Cortex of kidney (tissue), 1 donor: ENCODE measurements around the gene NPTX2.

Experiments used
- DNase-seq: peaks from one replicate; lab custom pipeline; 2025; lab: John Stamatoyannopoulos, UW

The NPTX2 gene

GRCh38 chr7:98654524-98655272 is 37.6 kb downstream of the NPTX2 start:
- no peak for DNase-seq

DNA sequence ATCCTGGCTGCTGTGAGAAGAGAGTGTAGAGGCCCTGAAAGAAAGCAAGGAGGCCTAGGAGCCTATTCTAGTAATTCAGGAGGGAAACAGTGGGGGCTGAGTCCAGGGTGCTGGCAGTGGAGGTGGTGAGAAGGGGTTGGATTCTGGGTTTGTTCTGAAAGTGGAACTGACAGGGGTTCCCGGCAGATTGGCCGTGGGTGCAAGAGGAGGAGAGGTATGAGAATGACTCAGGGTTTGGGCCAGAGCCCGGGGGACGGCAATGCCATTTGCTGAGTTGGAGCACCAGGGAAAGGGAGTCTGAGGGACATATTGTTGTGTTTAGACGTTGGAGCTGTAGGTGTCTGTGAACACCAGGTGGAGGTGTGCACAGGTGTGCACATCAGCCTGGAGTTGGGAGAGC is 38.5 kb downstream of the NPTX2 start:
- DNase-seq: no peak

DNA sequence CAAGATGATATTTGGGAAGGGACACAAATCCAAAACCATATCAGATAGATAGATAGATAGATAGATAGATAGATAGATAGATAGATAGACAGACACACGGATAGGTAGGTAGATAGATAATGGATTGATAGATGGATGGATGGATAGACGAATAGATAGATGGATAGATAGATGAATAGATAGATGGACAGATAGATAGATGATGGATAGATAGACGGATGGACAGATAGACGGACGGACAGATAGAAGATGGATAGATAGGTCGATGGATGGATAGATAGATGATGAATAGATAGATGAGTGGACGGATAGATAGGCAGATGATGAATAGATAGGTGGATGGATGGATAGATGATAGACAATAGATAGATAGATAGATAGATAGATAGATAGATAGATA is 39.8 kb downstream of the NPTX2 start:
- DNase-seq: no peak

GRCh38 chr7:98657736-98658135 is 40.7 kb downstream of the NPTX2 start:
- DNase-seq: no peak

DNA sequence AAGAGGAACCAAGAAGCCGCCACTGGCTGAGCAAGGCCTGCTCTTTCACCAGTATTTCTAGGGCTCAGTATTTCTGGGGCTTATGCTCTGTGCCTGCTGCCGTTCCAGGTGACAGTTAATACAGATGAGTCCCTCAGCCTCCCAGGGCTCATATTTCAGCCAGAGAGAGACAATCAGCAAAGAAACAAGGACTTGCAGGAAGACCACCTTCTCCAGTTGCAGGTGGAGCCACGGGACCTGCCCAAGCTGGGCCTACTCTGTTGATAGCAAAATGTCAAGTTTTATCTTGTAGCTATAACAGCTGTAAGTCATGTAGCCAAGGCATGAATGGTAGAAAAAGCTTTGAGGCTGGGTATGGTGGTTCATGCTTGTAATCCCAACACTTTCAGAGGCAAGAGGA is 42.7 kb downstream of the NPTX2 start:
- no peak for DNase-seq

DNA sequence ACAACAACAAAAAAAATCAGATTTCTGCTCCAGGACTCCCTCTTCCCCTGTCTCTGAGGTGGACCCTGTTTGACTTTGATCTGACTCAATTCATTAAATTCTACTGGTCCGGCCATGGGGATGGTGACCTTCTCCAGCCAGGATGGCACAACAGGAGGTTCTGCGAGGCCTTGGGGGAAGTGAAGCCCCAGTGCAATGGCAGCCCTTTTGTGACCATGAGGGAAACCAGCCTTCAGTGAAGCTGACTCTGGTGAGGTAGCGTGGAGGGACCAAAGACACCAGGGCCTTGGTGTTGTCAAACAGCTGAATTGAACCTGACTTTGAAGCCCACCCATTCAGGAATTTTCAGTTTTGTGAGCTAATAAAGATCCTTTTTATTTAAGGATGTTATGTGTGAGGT is 44.5 kb downstream of the NPTX2 start:
- no peak for DNase-seq

- no peak for DNase-seq
Observed at GRCh38 chr7:98662289-98662688, 45.2 kb downstream of the NPTX2 start.

- DNase-seq: no peak
Observed at GRCh38 chr7:98664882-98665281, 47.8 kb downstream of the NPTX2 start.

GRCh38 chr7:98668255-98668654 is 51.2 kb downstream of the NPTX2 start:
- DNase-seq: no peak

GRCh38 chr7:98669329-98670000 is 52.4 kb downstream of the NPTX2 start:
- DNase-seq: no peak

DNA sequence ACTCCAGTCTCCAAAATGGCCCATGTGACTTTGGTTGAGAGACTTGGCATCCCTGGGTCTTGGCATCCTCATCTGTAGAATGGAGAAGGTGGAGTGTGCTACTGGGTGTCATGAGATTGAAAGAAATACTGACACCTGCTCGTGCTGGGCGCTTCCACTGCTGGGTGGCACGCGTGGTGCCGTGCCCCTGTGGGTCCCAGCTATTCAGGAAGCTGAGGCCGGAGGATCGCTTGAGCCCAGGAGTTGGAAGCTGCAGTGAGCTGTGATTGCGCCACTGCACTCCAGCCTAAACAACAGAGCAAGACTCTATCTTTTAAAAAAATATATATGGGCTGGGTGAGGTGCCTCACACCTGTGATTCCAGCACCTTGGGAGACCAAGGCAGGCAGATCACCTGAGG is 53.1 kb downstream of the NPTX2 start:
- no peak for DNase-seq

GRCh38 chr7:98671733-98672331 is 54.7 kb downstream of the NPTX2 start:
- no peak for DNase-seq

DNA sequence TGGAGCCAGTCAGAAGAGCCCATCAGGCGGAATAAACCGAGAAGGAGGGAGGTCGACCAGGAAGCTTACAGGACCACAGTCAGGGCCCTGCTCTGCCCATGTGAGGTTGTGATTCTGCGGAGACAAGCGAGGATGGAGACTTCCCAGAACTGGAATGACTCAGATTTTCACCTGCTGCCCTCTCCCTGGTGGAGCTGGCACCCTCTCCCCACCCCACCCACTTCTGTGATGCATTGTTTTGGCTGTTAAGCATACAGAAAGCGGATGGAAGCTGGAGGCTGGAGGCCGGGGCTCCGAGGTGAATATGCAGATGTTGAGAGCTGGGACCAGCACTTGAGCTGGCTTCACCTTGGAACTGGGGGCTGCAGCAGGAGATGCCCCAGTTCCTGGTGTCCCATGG is 57.4 kb downstream of the NPTX2 start:
- no peak for DNase-seq

DNA sequence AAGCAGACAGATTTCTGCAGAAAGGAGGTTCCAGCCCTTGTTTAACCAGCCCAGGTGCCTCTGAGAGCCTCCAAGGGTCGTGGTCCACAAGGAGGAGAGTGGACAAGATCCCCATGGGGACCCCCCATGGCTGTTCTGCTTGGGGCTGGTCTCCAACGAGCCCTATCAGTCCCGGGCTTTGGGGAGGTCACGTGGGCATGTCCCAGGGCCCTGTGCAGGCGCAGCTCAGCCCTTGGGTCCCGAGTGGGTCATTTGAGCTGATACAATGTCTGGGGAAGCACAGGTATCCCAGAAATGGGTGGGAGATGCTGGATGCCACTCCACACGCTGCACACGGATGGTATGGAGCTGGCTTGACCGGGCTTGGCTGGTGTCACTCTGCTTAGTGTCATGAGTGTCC is 57.8 kb downstream of the NPTX2 start:
- no peak for DNase-seq

DNA sequence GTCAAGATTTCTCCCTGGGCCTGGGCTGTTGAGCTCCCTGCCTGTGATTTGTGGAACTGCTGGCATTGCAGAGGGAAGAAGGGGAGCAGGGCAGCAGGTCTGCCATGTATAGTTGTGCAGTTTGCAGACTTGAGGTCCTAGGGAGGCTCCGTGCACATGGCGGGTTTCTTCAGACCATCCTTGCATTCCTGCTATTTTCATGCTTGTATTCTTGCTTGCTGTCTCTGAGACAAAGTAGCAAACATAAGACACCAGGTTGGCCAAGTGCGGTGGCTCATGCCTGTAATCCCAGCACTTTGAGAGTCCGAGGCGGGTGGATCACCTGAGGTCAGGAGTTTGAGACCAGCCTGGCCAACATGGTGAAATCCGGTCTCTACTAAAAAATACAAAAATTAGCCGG is 61.1 kb downstream of the NPTX2 start:
- DNase-seq: no peak
